ENCODE data around the gene FOS.

Gene FOS

DNA sequence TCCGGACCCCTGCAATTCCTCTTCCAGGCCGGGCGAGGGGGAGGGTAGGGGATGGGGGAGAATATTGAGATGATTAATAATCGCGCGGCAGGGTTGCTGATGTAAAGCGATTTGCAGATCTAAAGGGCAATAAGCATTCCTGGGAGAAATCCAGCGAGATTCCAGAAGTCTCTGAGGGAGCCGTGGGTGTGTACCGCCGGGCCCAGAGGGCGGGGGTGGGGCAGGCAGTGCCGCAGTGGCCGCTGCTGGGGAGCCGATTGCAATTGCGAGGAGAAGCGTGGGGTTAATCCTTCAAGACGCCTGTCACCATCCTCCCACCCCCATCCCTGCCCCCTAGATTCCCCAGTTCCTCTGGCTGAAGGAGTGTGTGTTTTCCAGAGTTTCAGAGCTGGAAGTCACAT is 16.4 kb downstream of the FOS start (continued):
- TF ChIP-seq, protein P1, sequence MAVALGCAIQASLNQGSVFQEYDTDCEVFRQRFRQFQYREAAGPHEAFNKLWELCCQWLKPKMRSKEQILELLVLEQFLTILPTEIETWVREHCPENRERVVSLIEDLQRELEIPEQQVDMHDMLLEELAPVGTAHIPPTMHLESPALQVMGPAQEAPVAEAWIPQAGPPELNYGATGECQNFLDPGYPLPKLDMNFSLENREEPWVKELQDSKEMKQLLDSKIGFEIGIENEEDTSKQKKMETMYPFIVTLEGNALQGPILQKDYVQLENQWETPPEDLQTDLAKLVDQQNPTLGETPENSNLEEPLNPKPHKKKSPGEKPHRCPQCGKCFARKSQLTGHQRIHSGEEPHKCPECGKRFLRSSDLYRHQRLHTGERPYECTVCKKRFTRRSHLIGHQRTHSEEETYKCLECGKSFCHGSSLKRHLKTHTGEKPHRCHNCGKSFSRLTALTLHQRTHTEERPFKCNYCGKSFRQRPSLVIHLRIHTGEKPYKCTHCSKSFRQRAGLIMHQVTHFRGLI (tag by site-specific recombination; IDR thresholded peaks at IDR 0.05) = no peak
- TF ChIP-seq KLF9 (tag by site-specific recombination; IDR thresholded peaks at IDR 0.05; ENCODE audit: low read depth) (peak; percentile 73; the same call in 1 of the 2 replicates), SCRT1 (tag by site-specific recombination; IDR thresholded peaks at IDR 0.05; ENCODE audit: borderline replicate concordance) (no peak), SP2 (tag by site-specific recombination; IDR thresholded peaks at IDR 0.05) (peak; percentile 56), ZNF341 (tag by site-specific recombination; IDR thresholded peaks at IDR 0.05; ENCODE audit: low read depth) (0 out of 2 replicates have a peak, but pooled peaks have one; percentile 6), ZNF561 (tag by site-specific recombination; IDR thresholded peaks at IDR 0.05; ENCODE audit: borderline replicate concordance) (no peak)

DNA sequence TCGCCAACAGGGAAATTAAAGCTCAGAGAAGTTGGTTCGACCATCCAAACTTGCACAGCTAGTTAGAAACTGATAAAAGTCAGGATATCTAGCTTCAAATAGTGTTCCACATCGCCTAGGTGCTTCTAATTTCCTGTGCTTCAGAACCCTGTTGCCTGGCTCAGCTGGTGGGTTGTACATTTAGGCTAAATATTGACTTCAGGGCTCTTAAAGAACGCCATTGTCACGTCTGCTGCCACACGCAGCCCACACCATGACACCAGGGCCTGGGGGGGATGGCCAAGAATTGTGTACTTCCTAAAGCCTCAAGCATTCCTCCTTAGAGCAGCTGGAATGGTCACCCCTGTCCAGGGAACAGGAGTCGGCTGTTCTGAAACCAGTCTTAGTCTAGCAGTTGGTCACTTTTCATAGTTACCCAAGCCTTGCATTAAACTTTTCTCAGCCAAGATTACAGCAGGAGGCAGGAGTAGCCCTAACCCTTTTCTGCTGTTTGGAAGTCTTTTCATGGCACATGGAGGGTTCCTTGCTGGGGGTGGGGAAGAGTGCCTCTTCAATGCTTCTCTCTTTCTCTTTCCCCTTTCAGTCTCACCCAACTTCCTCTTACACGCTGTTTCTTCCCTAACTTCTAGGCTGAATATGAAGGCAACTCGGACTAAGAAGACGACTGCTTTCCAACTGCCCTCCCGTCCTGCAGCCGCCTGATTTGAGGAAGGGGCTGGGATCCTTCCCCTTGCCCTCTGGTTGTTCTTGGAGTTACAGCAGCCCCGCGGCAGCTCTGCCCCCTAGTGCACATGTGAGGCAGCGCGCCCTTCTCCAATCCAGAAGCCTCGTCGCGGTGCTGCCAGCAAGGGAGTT is 17.1 kb downstream of the FOS start:
- POLR2A ChIA-PET = interaction anchor here (0.6 to 1.3 kb wide), 4 partner anchors 18 to 169 kb away, joined by 3 to 4 read pairs (median 3); partner anchors contain the start of gene NEK9
- H3K4me3 ChIP-seq (ENCODE audit: low read depth, low read length) = peak overlapping the region; percentile 68
- CTCF ChIA-PET = interaction anchor here (0.6 to 5.3 kb wide), 18 partner anchors 9 to 434 kb away, joined by 3 to 45 read pairs (median 4); no protein-coding TSS in a partner anchor
- H3K36me3 ChIP-seq (ENCODE audit: control insufficient read depth in 2 of 2, insufficient read depth in 1 of 2, low read length in 2 of 2) = no peaks in the 10 kb centered on the region
- H3K4me1 ChIP-seq (ENCODE audit: control insufficient read depth, insufficient read depth, low read length) = peaks cover 13% of the 10 kb centered on the region; the same call in 1 of the 2 replicates
- no peak overlapping the region for H3K27ac ChIP-seq (ENCODE audit: extremely low read depth, low read depth, low read length)
- no peaks in the 10 kb centered on the region for H3K9me3 ChIP-seq (ENCODE audit: control insufficient read depth, insufficient read depth, low read depth, low read length)
- TF ChIP-seq ZNF610 (tag by site-specific recombination; IDR thresholded peaks at IDR 0.05; ENCODE audit: borderline replicate concordance) = no peak
- TF ChIP-seq ZNF548 (tag by site-specific recombination; IDR thresholded peaks at IDR 0.05) = no peak
- no peak for TF ChIP-seq ZNF660 (tag by site-specific recombination; IDR thresholded peaks at IDR 0.05)
- TF ChIP-seq, protein P2, sequence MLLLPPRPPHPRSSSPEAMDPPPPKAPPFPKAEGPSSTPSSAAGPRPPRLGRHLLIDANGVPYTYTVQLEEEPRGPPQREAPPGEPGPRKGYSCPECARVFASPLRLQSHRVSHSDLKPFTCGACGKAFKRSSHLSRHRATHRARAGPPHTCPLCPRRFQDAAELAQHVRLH (tag by site-specific recombination; IDR thresholded peaks at IDR 0.05) = no peak
- TF ChIP-seq ZBTB48 (tag by site-specific recombination; IDR thresholded peaks at IDR 0.05) = 0 out of 2 replicates have a peak, but pooled peaks have one; percentile 43
- peak; percentile 25; the same call in 1 of the 2 replicates for TF ChIP-seq ZBTB17 (tag by site-specific recombination; IDR thresholded peaks at IDR 0.05)
- no peak for TF ChIP-seq ZNF707 (tag by site-specific recombination; IDR thresholded peaks at IDR 0.05)
- no peak for TF ChIP-seq ZIC2 (tag by site-specific recombination; IDR thresholded peaks at IDR 0.05)
- TF ChIP-seq, protein P3, sequence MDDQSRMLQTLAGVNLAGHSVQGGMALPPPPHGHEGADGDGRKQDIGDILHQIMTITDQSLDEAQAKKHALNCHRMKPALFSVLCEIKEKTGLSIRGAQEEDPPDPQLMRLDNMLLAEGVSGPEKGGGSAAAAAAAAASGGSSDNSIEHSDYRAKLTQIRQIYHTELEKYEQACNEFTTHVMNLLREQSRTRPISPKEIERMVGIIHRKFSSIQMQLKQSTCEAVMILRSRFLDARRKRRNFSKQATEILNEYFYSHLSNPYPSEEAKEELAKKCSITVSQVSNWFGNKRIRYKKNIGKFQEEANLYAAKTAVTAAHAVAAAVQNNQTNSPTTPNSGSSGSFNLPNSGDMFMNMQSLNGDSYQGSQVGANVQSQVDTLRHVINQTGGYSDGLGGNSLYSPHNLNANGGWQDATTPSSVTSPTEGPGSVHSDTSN (CRISPR knock-in tag; IDR thresholded peaks at IDR 0.05) = no peak
- no peak for TF ChIP-seq KLF16 (tag by site-specific recombination; IDR thresholded peaks at IDR 0.05)
- TF ChIP-seq, protein P4, sequence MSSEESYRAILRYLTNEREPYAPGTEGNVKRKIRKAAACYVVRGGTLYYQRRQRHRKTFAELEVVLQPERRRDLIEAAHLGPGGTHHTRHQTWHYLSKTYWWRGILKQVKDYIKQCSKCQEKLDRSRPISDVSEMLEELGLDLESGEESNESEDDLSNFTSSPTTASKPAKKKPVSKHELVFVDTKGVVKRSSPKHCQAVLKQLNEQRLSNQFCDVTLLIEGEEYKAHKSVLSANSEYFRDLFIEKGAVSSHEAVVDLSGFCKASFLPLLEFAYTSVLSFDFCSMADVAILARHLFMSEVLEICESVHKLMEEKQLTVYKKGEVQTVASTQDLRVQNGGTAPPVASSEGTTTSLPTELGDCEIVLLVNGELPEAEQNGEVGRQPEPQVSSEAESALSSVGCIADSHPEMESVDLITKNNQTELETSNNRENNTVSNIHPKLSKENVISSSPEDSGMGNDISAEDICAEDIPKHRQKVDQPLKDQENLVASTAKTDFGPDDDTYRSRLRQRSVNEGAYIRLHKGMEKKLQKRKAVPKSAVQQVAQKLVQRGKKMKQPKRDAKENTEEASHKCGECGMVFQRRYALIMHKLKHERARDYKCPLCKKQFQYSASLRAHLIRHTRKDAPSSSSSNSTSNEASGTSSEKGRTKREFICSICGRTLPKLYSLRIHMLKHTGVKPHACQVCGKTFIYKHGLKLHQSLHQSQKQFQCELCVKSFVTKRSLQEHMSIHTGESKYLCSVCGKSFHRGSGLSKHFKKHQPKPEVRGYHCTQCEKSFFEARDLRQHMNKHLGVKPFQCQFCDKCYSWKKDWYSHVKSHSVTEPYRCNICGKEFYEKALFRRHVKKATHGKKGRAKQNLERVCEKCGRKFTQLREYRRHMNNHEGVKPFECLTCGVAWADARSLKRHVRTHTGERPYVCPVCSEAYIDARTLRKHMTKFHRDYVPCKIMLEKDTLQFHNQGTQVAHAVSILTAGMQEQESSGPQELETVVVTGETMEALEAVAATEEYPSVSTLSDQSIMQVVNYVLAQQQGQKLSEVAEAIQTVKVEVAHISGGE (tag by site-specific recombination; conservative IDR thresholded peaks at IDR 0.05; ENCODE audit: low read depth) = no peak
- peak; percentile 74 for TF ChIP-seq IKZF3 (tag by site-specific recombination; IDR thresholded peaks at IDR 0.05)
- peak; percentile 99 for TF ChIP-seq ZNF2 (tag by site-specific recombination; IDR thresholded peaks at IDR 0.05)
- TF ChIP-seq, protein P5, sequence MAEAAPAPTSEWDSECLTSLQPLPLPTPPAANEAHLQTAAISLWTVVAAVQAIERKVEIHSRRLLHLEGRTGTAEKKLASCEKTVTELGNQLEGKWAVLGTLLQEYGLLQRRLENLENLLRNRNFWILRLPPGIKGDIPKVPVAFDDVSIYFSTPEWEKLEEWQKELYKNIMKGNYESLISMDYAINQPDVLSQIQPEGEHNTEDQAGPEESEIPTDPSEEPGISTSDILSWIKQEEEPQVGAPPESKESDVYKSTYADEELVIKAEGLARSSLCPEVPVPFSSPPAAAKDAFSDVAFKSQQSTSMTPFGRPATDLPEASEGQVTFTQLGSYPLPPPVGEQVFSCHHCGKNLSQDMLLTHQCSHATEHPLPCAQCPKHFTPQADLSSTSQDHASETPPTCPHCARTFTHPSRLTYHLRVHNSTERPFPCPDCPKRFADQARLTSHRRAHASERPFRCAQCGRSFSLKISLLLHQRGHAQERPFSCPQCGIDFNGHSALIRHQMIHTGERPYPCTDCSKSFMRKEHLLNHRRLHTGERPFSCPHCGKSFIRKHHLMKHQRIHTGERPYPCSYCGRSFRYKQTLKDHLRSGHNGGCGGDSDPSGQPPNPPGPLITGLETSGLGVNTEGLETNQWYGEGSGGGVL (tag by site-specific recombination; IDR thresholded peaks at IDR 0.05) = no peak
- TF ChIP-seq ZNF366 (tag by site-specific recombination; conservative IDR thresholded peaks at IDR 0.05) = peak; percentile 57
- TF ChIP-seq, protein P6, sequence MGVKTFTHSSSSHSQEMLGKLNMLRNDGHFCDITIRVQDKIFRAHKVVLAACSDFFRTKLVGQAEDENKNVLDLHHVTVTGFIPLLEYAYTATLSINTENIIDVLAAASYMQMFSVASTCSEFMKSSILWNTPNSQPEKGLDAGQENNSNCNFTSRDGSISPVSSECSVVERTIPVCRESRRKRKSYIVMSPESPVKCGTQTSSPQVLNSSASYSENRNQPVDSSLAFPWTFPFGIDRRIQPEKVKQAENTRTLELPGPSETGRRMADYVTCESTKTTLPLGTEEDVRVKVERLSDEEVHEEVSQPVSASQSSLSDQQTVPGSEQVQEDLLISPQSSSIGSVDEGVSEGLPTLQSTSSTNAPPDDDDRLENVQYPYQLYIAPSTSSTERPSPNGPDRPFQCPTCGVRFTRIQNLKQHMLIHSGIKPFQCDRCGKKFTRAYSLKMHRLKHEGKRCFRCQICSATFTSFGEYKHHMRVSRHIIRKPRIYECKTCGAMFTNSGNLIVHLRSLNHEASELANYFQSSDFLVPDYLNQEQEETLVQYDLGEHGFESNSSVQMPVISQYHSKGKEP (tag by site-specific recombination; IDR thresholded peaks at IDR 0.05) = no peak
- no peak for TF ChIP-seq ZNF555 (tag by site-specific recombination; conservative IDR thresholded peaks at IDR 0.05)
- TF ChIP-seq ZNF311 (tag by site-specific recombination; IDR thresholded peaks at IDR 0.05; ENCODE audit: borderline replicate concordance) = no peak
- TF ChIP-seq ZNF530 (tag by site-specific recombination; IDR thresholded peaks at IDR 0.05; ENCODE audit: low read depth) = no peak
